GM12891 (cell line): Measurements from ENCODE around the gene SRXN1.

Experiments
- PAX5 ChIP-seq: IDR thresholded peaks from 2 replicates; pipeline ENCODE4 v1.6.1; 2011; ENCODE audit warnings: low read length, moderate library complexity, mild to moderate bottlenecking; ENCODE audit not compliant: insufficient read depth, severe bottlenecking
- POLR2A ChIP-seq: IDR thresholded peaks from 2 replicates; pipeline ENCODE4 v1.6.1; 2011; ENCODE audit warnings: low read depth, low read length, control low read depth
- POLR2AphosphoS5 ChIP-seq: IDR thresholded peaks from 2 replicates; pipeline ENCODE4 v1.6.1; 2011; ENCODE audit warnings: low read depth, low read length, control low read depth
- POU2F2 ChIP-seq: IDR thresholded peaks from 2 replicates; pipeline ENCODE4 v1.6.1; 2011; ENCODE audit warnings: low read depth, mild to moderate bottlenecking, control low read depth, low read length, moderate library complexity
- SPI1 ChIP-seq: IDR thresholded peaks from 2 replicates; pipeline ENCODE4 v1.6.1; 2011; ENCODE audit warnings: low read depth, low read length, control low read depth
- TAF1 ChIP-seq: IDR thresholded peaks from 2 replicates; pipeline ENCODE4 v1.6.1; 2011; ENCODE audit warnings: low read depth, low read length, control low read depth

DNA sequence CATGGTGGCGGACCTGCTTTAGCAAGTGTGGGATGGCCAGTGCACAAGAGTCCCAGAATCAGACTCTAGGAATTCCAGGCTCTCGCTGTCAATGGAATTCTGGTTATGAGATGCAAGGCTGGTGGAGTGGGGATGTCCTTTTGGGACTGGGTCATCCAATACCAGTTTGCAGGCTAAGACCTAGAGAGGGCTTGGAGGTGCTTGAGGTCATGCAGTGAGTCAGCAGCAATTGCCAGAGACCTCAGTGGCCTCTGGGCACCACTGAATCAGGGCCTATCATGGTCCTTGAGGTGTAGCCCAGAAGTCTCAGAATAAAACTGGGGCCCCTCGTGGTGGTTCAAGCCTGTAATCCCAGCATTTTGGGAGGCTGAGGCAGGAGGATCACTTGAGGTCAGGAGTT is 24.0 kb upstream of the SRXN1 start:
- TF ChIP-seq POLR2AphosphoS5 (no peak), POLR2A (no peak), TAF1 (no peak), POU2F2 (no peak), SPI1 (no peak), PAX5 (no peak)
